Omental fat pad (tissue), 4 donors: Measurements from ENCODE around the gene WFDC10A. TPM values are rescaled to one million over a fixed set of nuclear protein-coding genes. Genes with fewer than 3 reads are reported as not detected.
"Not testable (repeated sequence)": the region's sequence is repeated elsewhere in the genome, so short reads cannot be mapped to it uniquely, and the experiment has no call there.

Source experiments
- ATAC-seq: fragments of 150-250 bp; one replicate; pipeline ENCODE4 v1.9.1; 2016; ENCODE audit warnings: mild to moderate bottlenecking, moderate library complexity; ENCODE audit not compliant: low FRiP score
- DNase-seq: peaks from one replicate; pipeline ENCODE4 v3.0.0-alpha.2; 2019; ENCODE audit warnings: low spot score
- total RNA-seq, 4 donors: library from RNA; depleted of rRNA; stranded (reverse); fragments of >200 nt; gene quantifications; one replicate each; pipeline ENCODE4 v1.1.0, GENCODE V29; 2016
- TF ChIP-seq, protein P1 (sequence below), 3 donors: fragments of 450-650 bp; IDR thresholded peaks; one replicate each; pipeline ENCODE4 v1.5.1; 2016 to 2017; ENCODE audit warnings: antibody characterized with exemption in 3 of 3, mild to moderate bottlenecking in 3 of 3, moderate library complexity in 2 of 3

WFDC10A gene
- total RNA-seq, 4 donors from 2014 or later: not detected

DNA sequence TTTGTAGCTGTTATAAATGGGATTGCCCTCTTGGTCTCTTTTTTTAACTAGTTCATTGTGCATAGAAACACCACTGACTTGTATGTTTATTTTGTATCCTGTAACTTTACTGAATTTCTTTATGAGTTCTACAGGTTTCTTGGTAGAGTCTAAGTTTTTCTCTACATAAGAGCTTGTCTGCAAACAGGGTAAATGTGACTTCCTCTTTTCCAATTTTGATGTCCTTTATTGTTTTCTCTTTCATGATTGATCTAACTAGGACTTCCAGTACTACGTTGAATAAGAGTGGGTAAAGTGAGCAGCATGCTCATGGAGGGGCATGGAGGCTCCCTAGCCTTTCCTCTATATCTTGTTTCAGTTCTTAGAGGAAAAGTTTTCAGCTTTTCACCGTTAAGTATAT, 3.0 kb upstream of the WFDC10A start:
- DNase-seq (no peak), ATAC-seq (no peak)
- TF ChIP-seq, protein P1, sequence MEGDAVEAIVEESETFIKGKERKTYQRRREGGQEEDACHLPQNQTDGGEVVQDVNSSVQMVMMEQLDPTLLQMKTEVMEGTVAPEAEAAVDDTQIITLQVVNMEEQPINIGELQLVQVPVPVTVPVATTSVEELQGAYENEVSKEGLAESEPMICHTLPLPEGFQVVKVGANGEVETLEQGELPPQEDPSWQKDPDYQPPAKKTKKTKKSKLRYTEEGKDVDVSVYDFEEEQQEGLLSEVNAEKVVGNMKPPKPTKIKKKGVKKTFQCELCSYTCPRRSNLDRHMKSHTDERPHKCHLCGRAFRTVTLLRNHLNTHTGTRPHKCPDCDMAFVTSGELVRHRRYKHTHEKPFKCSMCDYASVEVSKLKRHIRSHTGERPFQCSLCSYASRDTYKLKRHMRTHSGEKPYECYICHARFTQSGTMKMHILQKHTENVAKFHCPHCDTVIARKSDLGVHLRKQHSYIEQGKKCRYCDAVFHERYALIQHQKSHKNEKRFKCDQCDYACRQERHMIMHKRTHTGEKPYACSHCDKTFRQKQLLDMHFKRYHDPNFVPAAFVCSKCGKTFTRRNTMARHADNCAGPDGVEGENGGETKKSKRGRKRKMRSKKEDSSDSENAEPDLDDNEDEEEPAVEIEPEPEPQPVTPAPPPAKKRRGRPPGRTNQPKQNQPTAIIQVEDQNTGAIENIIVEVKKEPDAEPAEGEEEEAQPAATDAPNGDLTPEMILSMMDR (IDR thresholded peaks at IDR 0.05): no peak

DNA sequence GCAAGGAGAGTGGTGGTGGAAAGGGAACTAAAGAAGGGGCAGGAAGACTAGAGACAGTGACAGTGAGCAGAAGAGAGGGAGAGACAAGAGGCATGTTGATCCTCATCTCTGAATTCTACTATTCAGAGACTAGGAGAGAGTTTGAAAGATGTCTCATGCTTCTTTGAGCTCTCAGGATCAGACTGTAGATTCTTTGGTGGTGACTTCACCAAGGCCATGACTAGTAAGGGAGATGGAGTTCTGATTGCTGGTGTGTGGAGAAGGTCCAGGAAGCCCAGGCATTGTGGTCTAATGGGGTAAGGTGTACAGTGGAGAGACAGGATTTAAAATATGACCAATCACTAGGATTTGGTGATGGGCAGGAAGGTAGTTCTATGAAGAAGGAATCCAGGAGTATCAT, 832 bp downstream of the WFDC10A start:
- no peak for DNase-seq
- TF ChIP-seq, protein P1 (IDR thresholded peaks at IDR 0.05): no peak
- ATAC-seq: no peak

DNA sequence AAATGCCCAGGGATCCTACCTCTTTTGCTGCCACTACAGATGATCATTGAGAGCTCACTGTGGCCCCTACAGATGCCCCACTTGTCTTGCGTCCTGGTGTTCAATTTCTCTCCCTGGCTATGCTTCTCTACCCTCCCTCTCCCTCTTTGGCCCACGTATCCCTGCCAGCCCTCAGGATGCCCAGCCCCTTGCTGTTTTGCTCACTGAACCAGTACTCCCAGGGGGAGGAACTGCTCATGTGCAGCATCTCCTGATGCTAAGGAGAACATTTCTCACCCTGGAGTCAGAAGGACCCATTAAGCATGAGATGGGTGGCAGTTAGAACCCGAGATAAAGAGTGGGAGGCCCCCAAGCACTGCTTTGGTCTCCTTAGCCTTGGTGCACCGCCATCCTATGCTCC, 1.6 kb downstream of the WFDC10A start, which contains the start of gene WFDC9:
WFDC9 (minus strand) TSS at position 101 of the 400 bp plus-strand sequence. CDS start 21,103 bp downstream, outside the sequence.
- ATAC-seq: no peak
- DNase-seq: no peak
- TF ChIP-seq, protein P1 (IDR thresholded peaks at IDR 0.05): no peak

DNA sequence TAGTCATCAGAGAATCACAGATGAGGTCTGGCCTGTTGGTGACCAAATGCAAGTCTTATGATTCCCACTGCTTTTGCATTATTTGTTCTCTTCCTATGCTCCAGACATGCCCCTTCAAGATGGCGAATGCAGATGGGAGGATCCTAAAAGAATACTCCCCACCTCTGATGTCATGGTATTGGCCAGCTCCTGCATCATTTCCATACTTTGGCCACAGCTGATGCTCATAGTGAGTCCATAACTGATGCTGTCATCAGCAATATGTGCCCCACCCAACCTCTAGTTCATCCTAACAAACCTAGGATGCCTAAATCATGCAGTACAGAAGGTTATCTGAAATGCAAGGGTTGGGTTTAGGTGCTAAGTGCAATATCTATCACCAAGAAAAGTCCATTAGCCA, 7.0 kb downstream of the WFDC10A start:
- no peak for ATAC-seq
- TF ChIP-seq, protein P1 (IDR thresholded peaks at IDR 0.05): no peak
- no peak for DNase-seq

DNA sequence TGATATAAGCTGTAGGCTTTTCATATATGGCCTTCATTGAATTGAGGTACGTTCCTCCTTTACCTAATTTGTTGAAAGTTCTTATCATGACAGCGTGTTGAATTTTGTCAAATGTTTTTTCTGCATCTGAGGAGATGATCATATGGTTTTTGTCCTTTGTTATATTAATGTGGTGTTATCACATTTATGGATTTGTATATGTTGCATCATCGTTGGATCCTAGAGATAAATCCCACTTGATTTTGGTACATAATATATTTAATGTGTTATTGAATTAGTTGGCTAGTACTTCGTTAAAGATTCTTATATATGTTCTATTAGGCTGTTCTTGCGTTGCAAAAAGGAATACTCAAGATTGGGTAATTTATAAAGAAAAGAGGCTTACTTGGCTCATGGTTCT, 10.1 kb downstream of the WFDC10A start:
- DNase-seq: no peak
- no peak for ATAC-seq
- TF ChIP-seq, protein P1 (IDR thresholded peaks at IDR 0.05): no peak

DNA sequence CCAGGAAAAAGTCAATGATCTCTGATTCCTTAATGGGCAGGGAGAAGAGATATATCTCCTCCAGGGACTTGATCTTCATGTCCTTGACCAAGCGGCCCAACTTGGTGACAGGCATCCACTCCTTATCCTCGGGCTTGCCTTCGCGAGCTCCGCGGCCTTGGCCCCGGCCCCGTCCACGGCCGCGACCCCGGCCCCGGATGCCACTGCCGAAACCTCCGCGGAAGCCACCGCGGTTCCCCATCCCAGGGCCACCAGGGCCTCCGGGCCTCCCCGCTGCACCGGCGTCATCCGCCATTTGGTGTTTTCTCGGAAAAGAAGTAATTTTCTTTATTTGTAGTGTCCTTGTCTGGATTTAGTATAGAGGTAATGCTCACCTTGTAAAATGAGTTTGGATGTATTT, 11.5 kb downstream of the WFDC10A start:
- not testable (repeated sequence) for DNase-seq, ATAC-seq

DNA sequence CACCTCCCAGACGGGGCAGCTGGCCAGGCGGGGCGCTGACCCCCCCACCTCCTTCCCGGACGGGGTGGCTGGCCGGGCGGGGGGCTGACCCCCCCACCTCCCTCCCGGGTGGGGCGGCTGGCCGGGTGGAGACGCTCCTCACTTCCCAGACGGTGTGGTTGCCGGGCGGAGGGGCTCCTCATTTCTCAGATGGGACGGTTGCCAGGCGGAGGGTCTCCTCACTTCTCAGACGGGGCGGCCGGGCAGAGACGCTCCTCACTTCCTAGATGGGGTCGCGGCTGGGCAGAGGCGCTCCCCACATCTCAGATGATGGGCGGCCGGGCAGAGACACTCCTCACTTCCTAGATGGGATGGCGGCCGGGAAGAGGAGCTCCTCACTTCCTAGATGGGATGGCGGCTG, 16.3 kb downstream of the WFDC10A start:
- not testable (repeated sequence) for ATAC-seq

DNA sequence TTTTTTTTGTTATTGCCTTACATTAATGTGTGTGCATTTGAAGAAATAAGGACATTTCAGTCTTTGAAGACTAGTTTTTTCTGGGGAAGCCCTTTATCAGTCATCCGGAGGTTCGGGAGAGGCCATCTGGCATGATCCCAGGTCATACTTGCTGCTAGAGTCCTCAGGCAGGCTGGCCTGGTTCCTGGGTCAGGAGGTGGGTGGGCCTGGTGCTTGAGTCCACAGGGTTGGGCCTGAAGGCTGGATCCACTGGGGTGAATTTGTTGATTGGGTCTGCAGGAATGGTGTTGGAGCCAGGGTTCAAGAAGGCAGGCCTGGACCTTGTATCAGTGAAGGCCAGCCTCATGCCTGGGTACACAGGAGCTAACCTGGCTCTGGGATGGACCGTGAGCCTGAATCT, 17.3 kb downstream of the WFDC10A start:
- DNase-seq (no peak), ATAC-seq (no peak)
- TF ChIP-seq, protein P1 (IDR thresholded peaks at IDR 0.05): no peak

More for the DNA sequence above, 16.3 kb downstream of the WFDC10A start:
- not testable (repeated sequence) for DNase-seq
